ENCODE measurements around the gene ACMSD. TPM values are rescaled to one million over a fixed set of nuclear protein-coding genes. Genes with fewer than 3 reads are reported as not detected.

ACMSD gene
- total and polyA plus RNA-seq, 2 of the 4 experiments (the other 2 are of a cell fraction): not detected

GRCh38 chr2:134796373-134796772, 42.0 kb upstream of the ACMSD start:
- Histone ChIP-seq H4K8ac (ENCODE audit: low read depth in 2 of 2, low read length in 2 of 2) (no peak overlapping the region), H2BK5ac (ENCODE audit: low read depth, low read length, poor library complexity, severe bottlenecking) (no peak overlapping the region), H2AK9ac (replicated peaks; ENCODE audit: low read depth, low read length, poor library complexity) (peak overlapping the region; percentile 76), H2BK120ac (ENCODE audit: low read depth, low read length) (no peak overlapping the region), H3K36me3 (ENCODE audit: control insufficient read depth, insufficient read depth, low read length) (no peaks in the 10 kb centered on the region), H4K5ac (ENCODE audit: low read depth, low read length) (no peak overlapping the region), H3K4me3 (ENCODE audit: insufficient read depth, low read depth, low read length) (no peak overlapping the region), H3K23ac (ENCODE audit: low read depth, low read length) (no peak overlapping the region), H2AFZ (replicated peaks; ENCODE audit: low read length, poor library complexity) (no peak overlapping the region), H4K91ac (ENCODE audit: insufficient read depth, low read depth, low read length) (no peak overlapping the region), H3K14ac (replicated peaks; ENCODE audit: low read depth, low read length) (no peak overlapping the region), H2AK5ac (ENCODE audit: low read depth, low read length) (no peak overlapping the region), H2BK15ac (ENCODE audit: low read depth, low read length) (no peak overlapping the region), H3K9me3 (ENCODE audit: control insufficient read depth, insufficient read depth, low read length) (no peaks in the 10 kb centered on the region), H3K18ac (ENCODE audit: low read depth, low read length) (no peak overlapping the region), H3K79me1 (ENCODE audit: low read depth in 1 of 2, low read length in 2 of 2) (no peaks in the 10 kb centered on the region), H3K56ac (ENCODE audit: extremely low read depth, insufficient read depth, low read length) (no peak overlapping the region), H4K20me1 (ENCODE audit: insufficient read depth, low read length) (no peaks in the 10 kb centered on the region), H2BK20ac (ENCODE audit: low read depth, low read length) (no peak overlapping the region), H3K9ac (ENCODE audit: low read depth, low read length) (no peak overlapping the region), H3K27ac (ENCODE audit: insufficient read depth, low read length) (no peak overlapping the region), H3K27me3 (ENCODE audit: control insufficient read depth, insufficient read depth, low read length) (0 out of 2 replicates have a peak, but pooled peaks cover 2% of the 10 kb centered on the region), H3K4me1 (ENCODE audit: control insufficient read depth, insufficient read depth, low read length) (no peaks in the 10 kb centered on the region), H3K4me2 (ENCODE audit: low read depth, low read length) (no peak overlapping the region), H3K9me1 (ENCODE audit: insufficient read depth, low read length) (no peaks in the 10 kb centered on the region), H3K4ac (ENCODE audit: low read depth, low read length) (no peak overlapping the region)
- no peak for ATAC-seq (ENCODE audit: low read depth)
- CTCF ChIA-PET: no interaction called here
- no peak for TF ChIP-seq MXI1 (IDR thresholded peaks at IDR 0.05; ENCODE audit: borderline replicate concordance, low read depth, low read length)
- TF ChIP-seq MAZ (IDR thresholded peaks at IDR 0.05; ENCODE audit: borderline replicate concordance, low read depth, low read length): no peak
- intact Hi-C loops (cut with micrococcal nuclease): no loop called here
- POLR2A ChIA-PET (ENCODE audit: unreplicated experiment): no interaction called here
- no TSS peak for BruUV-seq (replicated peaks)
- dilution Hi-C loops (cut with HindIII; ENCODE audit: low sequenced_read_pairs, unreplicated experiment): no loop called here
- in situ Hi-C loops (cut with MboI; ENCODE audit: low sequenced_read_pairs): no loop called here
- WGBS, 2 experiments (ENCODE audit: extremely low coverage in 2 of 2, insufficient read length in 1 of 2): 17% methylated on average over 1 of the region's 2 CpGs; no CpG with 5 or more reads in 1 of the 2 experiments
- no peak for DNase-seq
